K562 (cell line): ENCODE results near the gene CHD1L.

Source experiments
- EP300 ChIP-seq: IDR thresholded peaks from 2 replicates; pipeline ENCODE4 v1.6.1; 2012; ENCODE audit warnings: low read length, improper control_type of control experiment
- GTF2A2 ChIP-seq: IDR thresholded peaks from 2 replicates; pipeline ENCODE4 v1.6.1; 2016; ENCODE audit warnings: mild to moderate bottlenecking, missing genetic modification characterization, missing compliant biosample characterization
- HNRNPH1 ChIP-seq: fragments of 200-400 bp; formaldehyde crosslinking; optimal IDR thresholded peaks from 2 replicates; pipeline ENCODE3; 2017; ENCODE audit warnings: low read depth, mild to moderate bottlenecking, low read length, moderate library complexity
- HNRNPUL1 ChIP-seq: fragments of 200-400 bp; formaldehyde crosslinking; IDR thresholded peaks from 2 replicates; pipeline ENCODE4 v1.6.1; 2017; ENCODE audit warnings: low read length
- SNRNP70 ChIP-seq: fragments of 200-400 bp; formaldehyde crosslinking; optimal IDR thresholded peaks from 2 replicates; pipeline ENCODE3; 2017; ENCODE audit warnings: low read depth, low read length
- YY1 ChIP-seq, 3 experiments: IDR thresholded peaks; 2 replicates each; pipeline ENCODE4 v1.6.1; 2011; ENCODE audit warnings: low read length in 2 of 3, mild to moderate bottlenecking in 2 of 3, moderate library complexity in 2 of 3, borderline replicate concordance in 1 of 3, control low read depth in 1 of 3, low read depth in 1 of 3; ENCODE audit not compliant: insufficient read depth in 3 of 3, insufficient replicate concordance in 2 of 3, control insufficient read depth in 1 of 3, insufficient read length in 1 of 3; ENCODE audit errors: extremely low read depth in 1 of 3
- ZC3H11A ChIP-seq: IDR thresholded peaks from 2 replicates; pipeline ENCODE4 v1.6.1; 2012; ENCODE audit warnings: low read depth, low read length, improper control_type of control experiment
- ZNF239 ChIP-seq: fragments of 250-450 bp; sonication (Bioruptor Pico); IDR thresholded peaks from 2 replicates; pipeline ENCODE4 v1.4.0; 2020; ENCODE audit warnings: mild to moderate bottlenecking
- ZNF561 ChIP-seq: fragments of 450-650 bp; formaldehyde crosslinking; conservative IDR thresholded peaks from 2 replicates; pipeline ENCODE4 v1.4.0; 2020; ENCODE audit warnings: mild to moderate bottlenecking, moderate library complexity
- ZNF830 ChIP-seq: fragments of 250-450 bp; sonication (Bioruptor Pico); IDR thresholded peaks from 2 replicates; pipeline ENCODE4 v1.5.0; 2021; ENCODE audit warnings: mild to moderate bottlenecking
- TF ChIP-seq, protein P1 (sequence below): sonication (generic); formaldehyde crosslinking; IDR thresholded peaks from 2 replicates; pipeline ENCODE4 v1.8.1; 2023; ENCODE audit warnings: mild to moderate bottlenecking, missing genetic modification reagents, moderate library complexity
- TF ChIP-seq, protein P2 (sequence below): fragments of 450-650 bp; IDR thresholded peaks from 2 replicates; pipeline ENCODE4 v1.6.1; 2016; ENCODE audit warnings: low read depth

DNA sequence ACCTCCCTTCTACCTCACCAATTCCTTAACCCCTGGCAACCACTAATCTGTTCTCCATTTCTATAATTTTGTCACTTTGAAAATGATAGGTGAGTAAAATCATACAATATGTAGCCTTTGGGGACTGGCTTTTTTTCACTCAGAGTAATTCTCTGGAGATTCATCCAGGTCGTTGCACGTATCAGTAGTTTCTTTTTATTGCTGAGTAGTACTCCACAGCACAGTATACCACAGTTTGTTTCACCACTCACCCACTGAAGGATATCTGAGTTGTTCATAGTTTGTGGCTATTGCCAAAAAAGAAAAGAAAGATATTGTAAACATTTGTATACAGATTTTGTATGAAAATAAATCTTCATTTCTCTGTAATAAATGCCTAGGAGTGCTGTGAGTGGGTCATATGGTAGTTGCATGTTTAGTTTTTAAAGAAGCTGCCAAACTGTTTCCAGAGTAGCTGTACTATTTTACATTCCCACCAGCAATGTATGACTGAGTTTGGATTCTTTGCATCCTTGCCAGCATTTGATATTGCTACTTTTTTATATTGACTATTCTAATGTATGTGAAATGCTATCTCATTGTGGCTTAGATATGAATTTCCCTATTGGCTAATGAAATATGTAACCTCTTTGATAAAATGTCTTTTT, 3.7 kb downstream of the CHD1L start:
- TF ChIP-seq ZNF561 (CRISPR knock-in tag) (no peak), ZC3H11A (no peak), YY1 (IDR thresholded peaks at IDR 0.05; ENCODE audit: borderline replicate concordance in 1 of 3, control insufficient read depth in 1 of 3, extremely low read depth in 1 of 3, insufficient read depth in 3 of 3, insufficient read length in 1 of 3, insufficient replicate concordance in 2 of 3, low read depth in 1 of 3, low read length in 2 of 3) (no peak), HNRNPUL1 (no peak), SNRNP70 (no peak), HNRNPH1 (no peak), ZNF239 (CRISPR knock-in tag) (no peak), EP300 (no peak), GTF2A2 (tag) (no peak), ZNF830 (CRISPR knock-in tag) (no peak)
- TF ChIP-seq, protein P1, sequence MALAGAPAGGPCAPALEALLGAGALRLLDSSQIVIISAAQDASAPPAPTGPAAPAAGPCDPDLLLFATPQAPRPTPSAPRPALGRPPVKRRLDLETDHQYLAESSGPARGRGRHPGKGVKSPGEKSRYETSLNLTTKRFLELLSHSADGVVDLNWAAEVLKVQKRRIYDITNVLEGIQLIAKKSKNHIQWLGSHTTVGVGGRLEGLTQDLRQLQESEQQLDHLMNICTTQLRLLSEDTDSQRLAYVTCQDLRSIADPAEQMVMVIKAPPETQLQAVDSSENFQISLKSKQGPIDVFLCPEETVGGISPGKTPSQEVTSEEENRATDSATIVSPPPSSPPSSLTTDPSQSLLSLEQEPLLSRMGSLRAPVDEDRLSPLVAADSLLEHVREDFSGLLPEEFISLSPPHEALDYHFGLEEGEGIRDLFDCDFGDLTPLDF (CRISPR knock-in tag), result no peak
- TF ChIP-seq, protein P2, sequence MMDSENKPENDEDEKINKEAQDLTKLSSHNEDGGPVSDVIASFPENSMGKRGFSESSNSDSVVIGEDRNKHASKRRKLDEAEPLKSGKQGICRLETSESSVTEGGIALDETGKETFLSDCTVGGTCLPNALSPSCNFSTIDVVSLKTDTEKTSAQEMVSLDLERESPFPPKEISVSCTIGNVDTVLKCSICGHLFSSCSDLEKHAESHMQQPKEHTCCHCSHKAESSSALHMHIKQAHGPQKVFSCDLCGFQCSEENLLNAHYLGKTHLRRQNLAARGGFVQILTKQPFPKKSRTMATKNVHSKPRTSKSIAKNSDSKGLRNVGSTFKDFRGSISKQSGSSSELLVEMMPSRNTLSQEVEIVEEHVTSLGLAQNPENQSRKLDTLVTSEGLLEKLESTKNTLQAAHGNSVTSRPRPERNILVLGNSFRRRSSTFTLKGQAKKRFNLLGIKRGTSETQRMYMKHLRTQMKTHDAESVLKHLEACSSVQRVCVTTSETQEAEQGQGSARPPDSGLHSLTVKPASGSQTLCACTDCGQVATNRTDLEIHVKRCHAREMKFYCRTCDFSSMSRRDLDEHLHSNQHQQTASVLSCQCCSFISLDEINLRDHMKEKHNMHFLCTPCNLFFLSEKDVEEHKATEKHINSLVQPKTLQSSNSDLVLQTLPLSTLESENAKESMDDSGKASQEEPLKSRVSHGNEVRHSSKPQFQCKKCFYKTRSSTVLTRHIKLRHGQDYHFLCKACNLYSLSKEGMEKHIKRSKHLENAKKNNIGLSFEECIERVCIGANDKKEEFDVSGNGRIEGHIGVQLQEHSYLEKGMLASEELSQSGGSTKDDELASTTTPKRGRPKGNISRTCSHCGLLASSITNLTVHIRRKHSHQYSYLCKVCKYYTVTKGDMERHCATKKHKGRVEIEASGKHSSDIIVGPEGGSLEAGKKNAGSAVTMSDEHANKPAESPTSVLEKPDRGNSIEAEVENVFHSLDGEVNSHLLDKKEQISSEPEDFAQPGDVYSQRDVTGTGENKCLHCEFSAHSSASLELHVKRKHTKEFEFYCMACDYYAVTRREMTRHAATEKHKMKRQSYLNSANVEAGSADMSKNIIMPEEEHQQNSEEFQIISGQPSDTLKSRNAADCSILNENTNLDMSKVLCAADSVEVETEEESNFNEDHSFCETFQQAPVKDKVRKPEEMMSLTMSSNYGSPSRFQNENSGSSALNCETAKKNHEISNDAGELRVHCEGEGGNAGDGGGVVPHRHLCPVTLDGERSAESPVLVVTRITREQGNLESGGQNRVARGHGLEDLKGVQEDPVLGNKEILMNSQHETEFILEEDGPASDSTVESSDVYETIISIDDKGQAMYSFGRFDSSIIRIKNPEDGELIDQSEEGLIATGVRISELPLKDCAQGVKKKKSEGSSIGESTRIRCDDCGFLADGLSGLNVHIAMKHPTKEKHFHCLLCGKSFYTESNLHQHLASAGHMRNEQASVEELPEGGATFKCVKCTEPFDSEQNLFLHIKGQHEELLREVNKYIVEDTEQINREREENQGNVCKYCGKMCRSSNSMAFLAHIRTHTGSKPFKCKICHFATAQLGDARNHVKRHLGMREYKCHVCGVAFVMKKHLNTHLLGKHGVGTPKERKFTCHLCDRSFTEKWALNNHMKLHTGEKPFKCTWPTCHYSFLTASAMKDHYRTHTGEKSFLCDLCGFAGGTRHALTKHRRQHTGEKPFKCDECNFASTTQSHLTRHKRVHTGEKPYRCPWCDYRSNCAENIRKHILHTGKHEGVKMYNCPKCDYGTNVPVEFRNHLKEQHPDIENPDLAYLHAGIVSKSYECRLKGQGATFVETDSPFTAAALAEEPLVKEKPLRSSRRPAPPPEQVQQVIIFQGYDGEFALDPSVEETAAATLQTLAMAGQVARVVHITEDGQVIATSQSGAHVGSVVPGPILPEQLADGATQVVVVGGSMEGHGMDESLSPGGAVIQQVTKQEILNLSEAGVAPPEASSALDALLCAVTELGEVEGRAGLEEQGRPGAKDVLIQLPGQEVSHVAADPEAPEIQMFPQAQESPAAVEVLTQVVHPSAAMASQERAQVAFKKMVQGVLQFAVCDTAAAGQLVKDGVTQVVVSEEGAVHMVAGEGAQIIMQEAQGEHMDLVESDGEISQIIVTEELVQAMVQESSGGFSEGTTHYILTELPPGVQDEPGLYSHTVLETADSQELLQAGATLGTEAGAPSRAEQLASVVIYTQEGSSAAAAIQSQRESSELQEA, result no peak
